B cell (primary cell): ENCODE measurements around the gene CTSA.

Experiments used
- CTCF ChIP-seq: fragments of 200-600 bp; IDR thresholded peaks from one replicate; pipeline ENCODE4 v1.8.0; 2022; ENCODE audit warnings: antibody characterized with exemption, mild to moderate bottlenecking
- EZH2 ChIP-seq: IDR thresholded peaks from 2 replicates; pipeline ENCODE4 v1.6.1; 2012; ENCODE audit warnings: borderline replicate concordance, low read depth, mild to moderate bottlenecking, moderate library complexity, low read length; ENCODE audit not compliant: insufficient read depth, poor library complexity, severe bottlenecking

- TF ChIP-seq EZH2 (no peak), CTCF (no peak)
Observed at GRCh38 chr20:45872626-45873025, 18.5 kb upstream of the CTSA start.
